HG03039 (cell line): ENCODE results near the gene MAP4.
"Not testable (repeated sequence)": the region's sequence is repeated elsewhere in the genome, so short reads cannot be mapped to it uniquely, and the experiment has no call there.

Source experiments
- ATAC-seq: cut with Tn5 transposase; IDR thresholded peaks from one replicate; pipeline ENCODE4 v1.9.1; 2021; ENCODE audit warnings: mild to moderate bottlenecking, moderate library complexity; ENCODE audit not compliant: unreplicated experiment

Gene MAP4, protein sequence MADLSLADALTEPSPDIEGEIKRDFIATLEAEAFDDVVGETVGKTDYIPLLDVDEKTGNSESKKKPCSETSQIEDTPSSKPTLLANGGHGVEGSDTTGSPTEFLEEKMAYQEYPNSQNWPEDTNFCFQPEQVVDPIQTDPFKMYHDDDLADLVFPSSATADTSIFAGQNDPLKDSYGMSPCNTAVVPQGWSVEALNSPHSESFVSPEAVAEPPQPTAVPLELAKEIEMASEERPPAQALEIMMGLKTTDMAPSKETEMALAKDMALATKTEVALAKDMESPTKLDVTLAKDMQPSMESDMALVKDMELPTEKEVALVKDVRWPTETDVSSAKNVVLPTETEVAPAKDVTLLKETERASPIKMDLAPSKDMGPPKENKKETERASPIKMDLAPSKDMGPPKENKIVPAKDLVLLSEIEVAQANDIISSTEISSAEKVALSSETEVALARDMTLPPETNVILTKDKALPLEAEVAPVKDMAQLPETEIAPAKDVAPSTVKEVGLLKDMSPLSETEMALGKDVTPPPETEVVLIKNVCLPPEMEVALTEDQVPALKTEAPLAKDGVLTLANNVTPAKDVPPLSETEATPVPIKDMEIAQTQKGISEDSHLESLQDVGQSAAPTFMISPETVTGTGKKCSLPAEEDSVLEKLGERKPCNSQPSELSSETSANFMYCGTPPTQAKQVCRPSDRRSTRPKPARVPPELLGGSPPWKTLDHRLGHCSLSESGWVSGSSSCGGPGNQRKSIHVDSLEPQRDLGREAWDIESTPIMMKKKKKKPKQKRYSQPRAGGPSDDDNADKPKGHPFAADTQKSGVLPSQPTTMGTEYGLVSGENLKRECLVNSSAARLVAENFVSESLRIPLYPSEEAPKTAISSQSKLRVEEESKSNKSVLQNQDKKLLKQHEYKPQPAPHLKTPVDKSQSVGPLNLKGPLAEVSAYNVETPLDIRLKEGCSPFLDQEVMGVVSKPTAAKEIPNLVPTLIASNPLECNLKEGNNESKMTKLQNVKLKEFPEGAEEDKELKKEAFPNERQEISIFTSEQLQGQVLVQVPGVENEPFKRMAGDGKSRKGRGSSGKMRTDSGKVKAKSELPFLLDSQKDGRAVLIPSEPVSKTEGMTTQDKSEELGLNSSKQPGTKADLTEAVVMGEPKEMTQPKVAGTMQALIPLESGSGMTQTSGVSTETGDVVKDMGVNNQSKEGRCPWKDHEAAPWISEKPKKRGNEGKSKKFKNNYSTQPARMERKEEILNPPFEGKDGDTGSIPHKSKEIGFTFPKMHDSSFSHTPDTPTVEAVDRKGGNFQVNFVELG (N-terminal part only)

DNA sequence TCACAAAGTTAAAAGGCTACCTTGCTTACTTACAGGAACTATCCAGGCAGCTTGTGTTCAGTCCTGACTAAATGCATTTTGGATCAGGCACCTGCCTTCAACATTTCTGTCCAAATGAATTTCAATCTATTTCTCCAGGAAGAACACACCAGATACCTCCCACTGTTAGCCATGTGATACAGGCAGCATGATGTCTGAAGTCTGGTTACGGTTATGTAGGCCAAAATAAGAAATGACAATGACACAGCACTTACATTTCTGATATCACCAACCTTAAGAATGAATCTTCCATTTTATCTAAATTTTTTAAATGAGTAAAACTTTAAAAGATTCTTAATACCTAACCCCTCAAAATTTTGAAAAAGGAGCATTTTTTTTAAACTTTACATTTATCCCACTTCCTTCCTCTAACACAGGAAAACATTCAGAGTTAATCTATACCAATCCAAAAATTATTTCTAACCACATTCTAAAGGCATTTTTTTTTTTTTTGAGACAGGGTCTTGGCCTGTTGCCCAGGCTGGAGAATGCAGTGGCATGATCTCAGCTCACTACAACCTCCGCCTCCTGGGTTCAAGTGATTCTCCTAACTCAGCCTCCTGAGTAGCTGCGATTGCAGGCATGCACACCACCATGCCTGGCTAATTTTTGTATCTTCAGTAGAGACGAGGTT is at the start of gene MAP4:
MAP4 (minus strand) TSS at position 116 of the 673 bp plus-strand sequence. CDS start 17,556 bp downstream, outside the sequence.
- ATAC-seq: no peak

DNA sequence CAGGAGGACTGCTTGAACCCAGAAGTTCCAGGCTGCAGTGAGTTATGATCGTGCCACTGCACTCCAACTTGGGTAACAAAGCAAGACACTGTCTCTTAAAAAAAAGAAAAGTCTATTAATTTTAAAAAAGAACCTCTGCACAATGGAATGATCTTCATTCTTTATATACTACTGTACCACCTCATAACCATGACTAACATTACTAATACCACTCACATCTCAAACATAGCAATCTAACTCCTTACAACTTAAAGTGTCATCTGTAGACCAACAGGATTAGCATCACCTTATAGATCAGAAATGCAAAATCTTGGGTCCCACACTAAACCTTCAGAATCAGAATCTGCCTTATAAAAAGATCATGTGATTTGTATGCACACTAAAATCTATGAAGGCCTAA is 48.8 kb upstream of the MAP4 start:
- no peak for ATAC-seq

DNA sequence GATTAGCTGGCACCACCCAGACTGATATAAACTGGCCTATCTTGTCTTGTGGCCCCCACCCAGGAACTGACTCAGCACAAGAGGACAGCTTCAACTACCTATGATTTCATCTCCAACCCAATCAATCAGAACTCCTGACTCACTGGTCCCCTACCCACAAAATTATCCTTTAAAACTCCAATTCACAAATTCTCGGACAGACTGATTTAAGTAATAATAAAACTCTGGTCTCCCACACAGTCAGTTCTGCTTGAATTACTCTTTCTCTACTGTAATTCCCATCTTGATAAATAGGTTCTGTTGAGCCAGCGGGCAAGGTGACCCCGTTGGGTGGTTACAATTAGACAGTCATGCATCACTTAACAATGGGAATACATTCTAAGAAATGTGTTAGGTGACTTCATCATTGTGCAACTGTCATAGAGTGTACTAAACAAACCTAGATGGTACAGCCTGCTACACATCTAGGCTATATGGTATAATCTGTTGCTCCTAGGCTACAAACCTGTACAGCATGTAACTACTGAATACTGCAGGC is 48.1 kb upstream of the MAP4 start:
- ATAC-seq: no peak

DNA sequence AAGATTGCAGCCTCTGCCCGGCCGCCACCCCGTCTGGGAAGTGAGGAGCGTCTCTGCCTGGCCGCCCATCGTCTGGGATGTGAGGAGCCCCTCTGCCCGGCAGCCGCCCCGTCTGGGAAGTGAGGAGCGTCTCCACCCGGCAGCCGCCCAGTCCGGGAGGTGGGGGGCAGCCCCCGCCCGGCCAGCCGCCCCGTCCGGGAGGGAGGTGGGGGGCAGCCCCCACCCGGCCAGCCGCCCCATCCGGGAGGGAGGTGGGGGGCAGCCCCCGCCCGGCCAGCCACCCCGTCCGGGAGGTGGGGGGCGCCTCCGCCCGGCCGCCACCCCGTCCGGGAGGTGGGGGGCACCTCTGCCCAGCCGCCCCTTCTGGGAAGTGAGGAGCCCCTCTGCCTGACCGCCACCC is 45.4 kb upstream of the MAP4 start:
- ATAC-seq: not testable (repeated sequence)

DNA sequence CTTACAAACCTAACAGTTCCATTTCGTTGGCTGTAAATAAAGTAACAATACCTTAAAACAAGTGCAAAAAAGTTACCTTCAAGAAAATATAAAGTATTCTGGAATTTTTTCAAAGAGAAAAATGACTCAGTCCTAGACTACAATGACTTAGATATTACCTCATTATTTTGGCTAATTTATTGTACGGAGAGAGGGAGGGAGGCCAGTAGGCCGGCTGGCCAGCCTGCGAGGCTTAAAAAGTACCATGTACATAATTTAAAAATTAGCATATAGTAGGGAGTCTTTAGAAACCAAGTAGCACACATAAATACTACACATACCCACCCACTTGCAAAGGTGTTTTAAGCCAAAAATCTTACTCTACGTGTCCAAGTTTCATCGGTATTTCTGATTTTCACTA is 41.9 kb upstream of the MAP4 start:
- ATAC-seq: no peak

DNA sequence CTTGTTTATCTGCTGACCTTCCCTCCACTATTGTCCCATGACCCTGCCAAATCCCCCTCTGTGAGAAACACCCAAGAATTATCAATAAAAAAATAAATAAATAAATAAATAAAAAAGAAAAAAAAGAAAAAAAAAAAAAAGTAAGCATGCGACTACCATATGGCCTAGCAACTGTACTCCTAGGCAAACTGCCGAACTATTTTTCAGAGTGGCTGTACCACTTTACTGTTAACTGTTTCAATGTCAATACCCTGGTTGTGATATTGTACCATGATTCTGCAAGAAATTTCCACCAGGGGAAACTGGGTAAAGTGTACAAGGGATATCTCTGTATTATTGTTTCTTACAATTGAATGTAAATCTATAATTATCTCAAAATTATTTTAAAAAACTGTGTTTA is 41.3 kb upstream of the MAP4 start:
- ATAC-seq: no peak

DNA sequence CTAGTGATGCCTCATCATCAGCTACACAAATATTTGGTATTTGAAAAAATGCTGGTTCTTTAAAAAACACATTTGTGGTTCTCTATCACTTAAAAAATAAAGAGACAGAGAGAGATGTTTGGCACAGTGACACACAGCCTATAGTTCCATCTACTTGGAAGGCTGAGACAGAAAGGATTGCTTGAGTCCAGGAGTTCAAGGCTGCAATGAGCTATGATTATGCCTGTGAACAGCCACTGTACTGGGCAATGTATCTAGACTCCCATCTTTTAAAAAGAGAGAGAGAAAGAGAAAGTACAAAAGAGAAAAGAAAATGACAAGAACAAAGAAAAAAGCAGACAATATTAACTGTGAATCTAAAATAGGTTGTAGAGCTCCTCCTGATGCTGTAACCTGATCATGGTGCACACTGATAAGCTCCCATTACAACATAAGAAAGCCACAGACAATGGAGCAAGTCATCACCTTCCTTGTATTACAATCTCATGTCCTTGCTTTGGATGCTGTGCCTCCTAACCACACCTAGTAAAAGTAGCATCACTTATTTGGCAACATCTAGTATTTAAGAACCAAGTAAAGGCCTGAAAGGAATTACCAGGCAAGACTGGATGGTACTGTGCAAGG is 31.7 kb upstream of the MAP4 start:
- ATAC-seq: no peak

DNA sequence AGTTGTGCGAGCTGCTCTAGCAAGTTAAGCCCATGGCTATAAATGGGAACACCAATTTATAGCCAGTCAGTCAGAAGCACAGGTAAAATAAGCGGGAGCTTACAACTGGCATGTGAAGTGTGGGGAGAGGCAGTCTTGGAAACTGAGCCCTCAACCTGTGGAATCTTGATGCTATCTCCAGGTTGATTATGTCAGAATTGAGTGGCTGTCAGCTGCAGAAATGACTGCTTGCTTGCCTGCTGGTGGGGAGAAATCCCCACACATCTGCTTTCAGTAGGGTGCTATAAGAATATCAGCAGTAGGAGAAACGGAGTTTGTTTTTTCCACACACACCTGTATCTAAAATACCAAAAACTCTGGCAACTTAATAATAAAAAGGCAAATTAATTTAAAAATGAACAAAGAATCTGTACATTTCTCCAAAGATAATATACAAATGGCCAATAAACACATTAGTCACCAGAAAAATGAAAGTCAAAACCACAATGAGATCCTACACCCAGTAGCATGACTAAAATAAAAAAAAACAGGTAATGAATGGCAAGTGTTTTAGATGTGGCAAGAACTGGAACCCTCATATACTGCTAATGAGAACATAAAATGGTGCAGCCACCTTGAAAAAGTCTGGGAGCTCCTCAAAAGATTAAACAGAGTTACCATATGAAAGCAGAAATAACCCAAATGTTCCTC is 26.0 kb upstream of the MAP4 start:
- no peak for ATAC-seq

DNA sequence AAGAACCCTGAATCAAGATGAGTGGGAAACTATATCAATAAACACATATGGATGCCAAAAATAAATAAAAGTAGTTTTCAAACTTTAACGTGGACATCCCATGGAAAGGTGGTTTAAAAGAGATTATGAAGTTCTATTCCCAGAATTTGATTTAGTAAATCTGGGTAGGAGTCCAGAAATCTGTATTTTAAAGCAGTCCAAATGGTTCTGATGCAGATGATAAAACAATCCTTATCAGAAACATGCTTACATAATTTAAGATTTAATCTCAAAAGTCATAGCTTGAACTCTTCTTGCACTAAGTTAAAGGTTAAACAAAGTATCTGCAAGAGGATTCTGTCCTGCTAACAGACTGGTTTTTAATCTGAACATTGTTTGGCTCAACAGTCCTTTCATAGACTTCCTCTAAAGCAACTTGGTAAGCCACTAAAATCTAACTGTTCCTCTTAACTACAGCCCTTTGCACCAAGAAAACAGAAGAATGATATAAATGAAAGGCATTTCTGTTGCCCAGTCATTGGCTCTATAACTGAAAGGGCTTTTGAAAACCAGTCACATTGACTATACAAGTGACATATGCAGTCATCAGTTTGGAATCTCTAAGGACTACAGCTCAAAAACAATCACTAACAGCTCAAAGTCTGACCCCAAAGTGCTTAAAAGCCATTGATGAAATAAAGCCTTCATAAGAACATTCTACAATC is 23.4 kb upstream of the MAP4 start:
- ATAC-seq: no peak

DNA sequence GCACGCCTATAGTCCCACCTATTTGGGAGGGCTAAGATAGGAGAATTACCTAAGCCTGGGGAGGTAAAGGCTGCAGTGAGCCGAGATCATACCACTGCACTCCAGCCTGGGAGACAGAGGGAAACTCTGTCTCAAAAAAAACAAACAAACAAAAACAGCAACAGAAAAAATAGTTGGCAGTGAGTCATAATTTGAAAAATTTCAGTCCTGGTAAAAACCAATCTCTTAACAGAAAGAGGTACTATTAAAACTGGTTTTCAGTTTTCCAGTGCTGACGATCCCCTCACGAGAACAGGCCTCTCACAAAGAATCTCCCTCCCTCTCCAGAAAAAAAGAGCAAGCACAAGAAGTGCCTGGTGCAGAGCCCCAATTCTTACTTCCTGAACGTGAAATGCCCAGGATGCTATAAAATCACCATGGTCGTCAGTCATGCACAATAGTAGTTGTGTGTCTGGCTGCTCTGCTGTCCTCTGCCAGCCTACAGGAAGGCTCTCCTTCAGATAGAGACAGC is 22.8 kb upstream of the MAP4 start:
- no peak for ATAC-seq

DNA sequence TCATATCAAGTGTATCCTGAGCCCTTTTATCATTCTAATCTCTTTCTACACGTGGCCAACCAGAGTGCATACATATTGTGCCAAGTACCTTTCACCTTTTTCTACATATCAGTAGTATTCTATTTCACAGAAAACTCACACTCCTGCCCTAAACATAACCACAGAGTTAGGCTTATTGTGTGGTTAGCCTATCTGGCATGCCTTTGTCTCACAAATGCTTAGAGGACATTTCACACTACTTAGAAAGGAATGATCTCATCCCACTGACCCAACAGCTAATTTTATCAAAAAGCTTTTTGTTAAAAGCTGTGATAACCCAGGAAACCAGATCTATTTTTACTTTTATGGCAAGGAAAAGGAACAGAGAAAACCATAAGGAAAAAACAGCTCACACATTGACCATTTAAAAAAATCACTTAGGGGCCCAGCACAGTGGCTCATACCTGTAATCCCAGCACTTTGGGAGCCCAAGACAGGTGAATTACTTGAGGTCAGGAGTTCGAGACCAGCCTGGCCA is 17.8 kb upstream of the MAP4 start:
- ATAC-seq: no peak

DNA sequence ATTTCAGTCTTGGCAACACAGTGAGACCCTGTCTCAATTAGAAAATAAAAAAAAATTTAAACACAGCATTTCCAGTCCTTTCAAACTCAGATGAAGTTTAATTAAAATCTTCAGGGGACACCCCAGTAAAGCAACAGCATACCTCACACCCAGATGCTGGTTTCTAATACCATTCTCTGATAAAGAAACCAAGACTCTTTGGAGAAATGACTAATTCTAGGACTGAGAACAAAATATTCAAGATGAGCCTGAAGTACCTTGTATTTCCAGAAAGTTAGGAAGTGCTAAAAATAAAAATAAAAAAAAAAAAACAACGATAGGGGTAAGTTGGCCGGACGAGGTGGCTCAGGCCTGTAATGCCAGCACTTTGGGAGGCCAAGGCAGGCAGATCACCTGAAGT is 14.0 kb upstream of the MAP4 start:
- ATAC-seq: no peak

DNA sequence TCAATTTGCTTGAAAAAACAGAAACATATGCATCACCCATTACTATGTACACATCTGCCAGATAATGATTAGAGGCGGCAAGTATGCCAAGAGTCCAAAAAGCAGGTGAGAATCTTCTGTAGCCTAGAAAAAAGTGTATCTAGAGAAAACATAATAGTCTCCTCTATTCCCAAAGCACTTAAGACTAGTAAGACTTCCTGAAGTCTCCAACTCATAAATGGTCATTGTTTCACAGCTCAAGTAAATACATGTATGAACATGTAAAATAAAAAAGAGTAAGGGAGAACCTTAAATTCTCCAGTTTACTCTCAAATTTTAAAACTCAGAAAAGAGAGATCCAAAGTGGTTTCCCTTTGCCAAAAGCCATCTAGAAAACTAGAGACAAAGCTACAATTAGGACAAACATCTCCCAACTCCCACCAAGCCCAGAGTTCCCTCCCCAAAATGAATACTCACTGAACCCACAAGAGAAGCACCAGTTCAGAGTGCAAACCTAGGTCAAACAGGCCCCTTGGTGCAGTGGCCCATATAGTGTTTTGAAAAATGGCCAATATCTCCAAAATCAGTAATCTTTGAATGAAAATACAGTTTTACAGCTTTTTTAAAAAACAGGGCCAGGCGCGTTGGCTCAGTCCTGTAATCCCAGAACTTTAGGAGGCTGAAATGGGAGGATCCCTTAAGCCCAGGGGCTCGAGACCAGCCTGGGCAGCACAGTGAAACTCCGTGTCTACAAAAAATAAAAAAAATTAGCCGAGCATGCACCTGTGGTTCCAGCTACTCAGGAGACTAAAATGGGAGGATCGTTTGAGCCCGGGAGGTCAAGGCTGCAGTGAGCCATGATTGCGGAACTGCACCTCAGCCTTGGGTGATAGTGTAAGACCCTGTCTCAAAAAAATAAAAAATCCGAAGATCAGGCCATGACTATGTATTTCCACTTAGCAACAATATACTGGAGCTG is 11.0 kb upstream of the MAP4 start:
- ATAC-seq: no peak

DNA sequence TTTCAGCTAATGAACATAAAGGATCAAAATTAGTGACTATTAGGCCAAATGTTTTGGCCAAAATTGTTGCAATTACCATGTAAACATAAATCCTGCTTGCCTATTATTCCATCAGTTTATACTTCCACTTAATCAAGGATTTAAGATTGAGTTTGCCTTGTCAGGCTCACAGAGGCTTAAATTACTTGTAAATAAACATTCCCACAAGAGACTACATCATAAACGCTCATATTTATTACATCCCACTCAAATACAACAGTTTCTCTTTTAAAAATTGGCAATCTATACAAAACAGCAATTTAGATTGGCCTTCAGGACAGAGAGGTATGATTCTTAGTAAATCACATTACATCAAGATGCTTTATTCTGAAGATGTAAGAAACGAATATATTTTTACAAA is 9.9 kb upstream of the MAP4 start:
- ATAC-seq: no peak

DNA sequence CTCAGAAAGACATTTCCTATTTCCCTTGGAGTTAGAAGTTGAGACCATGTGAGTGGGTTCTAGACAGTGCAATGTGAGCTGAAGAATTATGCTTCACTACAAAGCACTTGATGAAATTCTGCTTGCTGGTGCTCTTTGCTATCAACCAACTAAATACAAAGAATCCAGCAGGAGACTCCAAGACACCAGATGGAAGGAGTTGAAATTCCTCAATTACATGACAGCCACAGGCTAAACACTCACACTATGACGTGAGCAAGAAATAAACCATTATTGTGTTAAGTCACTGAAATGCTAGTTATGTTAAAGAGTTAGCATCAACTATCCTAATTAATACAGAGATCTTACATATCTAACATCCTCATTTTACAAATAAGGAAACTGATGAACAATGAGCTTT is 8.2 kb upstream of the MAP4 start:
- no peak for ATAC-seq

DNA sequence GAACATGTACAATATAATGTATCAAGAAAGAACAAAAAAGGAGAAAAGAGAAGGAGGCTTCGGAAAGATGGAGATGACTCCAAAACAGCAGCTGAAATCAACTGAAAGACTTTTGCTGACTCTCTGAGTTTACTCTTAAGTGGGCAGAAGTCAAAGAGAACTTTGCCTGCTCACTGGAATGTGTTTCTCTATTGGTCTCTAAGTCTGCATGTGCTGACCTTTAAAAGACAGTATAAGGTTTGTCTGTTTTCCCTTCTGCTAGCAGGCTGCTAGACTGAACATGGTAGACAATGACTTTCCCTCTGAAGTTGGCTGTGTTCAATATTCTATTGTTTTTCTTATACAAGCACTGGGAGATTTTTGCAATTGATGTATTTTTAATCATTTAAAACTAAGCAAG is 7.2 kb upstream of the MAP4 start:
- no peak for ATAC-seq

DNA sequence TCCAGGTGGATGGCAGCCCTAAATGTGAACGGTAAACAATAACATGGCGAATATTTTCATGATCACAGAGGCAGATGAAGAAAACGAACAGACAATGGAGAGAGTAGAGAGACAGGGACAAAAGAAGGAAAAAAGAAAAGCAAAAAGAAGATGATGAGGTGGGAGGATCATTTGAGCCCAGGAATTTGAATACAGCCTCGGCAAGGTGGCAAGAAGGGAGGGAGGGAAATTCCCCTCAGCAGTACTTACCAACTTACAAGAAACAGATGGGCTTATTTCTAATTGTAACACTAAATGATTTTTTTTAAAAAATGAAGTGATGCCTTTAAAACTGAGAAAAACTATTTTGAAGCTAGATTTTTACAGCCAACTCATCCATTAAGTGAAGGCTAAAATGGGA is 6.0 kb upstream of the MAP4 start:
- no peak for ATAC-seq
